Brain microvascular endothelial cell (primary cell): ENCODE data around the gene OR10P1.

Source experiments
- DNase-seq: peaks from one replicate; pipeline ENCODE4 v3.0.0-alpha.2; 2020
- H3K27ac ChIP-seq: fragments of 250-450 bp; sonication (Bioruptor Pico); 2 replicates; pipeline ENCODE4 v1.5.1; 2020; ENCODE audit warnings: mild to moderate bottlenecking, moderate library complexity
- H3K27me3 ChIP-seq: fragments of 250-450 bp; sonication (Bioruptor Pico); replicated peaks from 2 replicates; pipeline ENCODE4 v1.5.1; 2020; ENCODE audit warnings: mild to moderate bottlenecking
- H3K36me3 ChIP-seq: fragments of 250-450 bp; sonication (Bioruptor Pico); replicated peaks from 2 replicates; pipeline ENCODE4 v1.5.1; 2020; ENCODE audit warnings: mild to moderate bottlenecking
- H3K4me3 ChIP-seq: 2 replicates; pipeline ENCODE4 v1.5.1; 2011; ENCODE audit warnings: low read depth, mild to moderate bottlenecking, control low read depth, low read length, moderate library complexity
- in situ Hi-C: cut with HindIII; loops from 2 replicates; pipeline ENCODE4 v1.10.0; 2017; ENCODE audit warnings: low sequenced_read_pairs, low pct_ligation_motif_present
- TF ChIP-seq, protein P1 (sequence below): IDR thresholded peaks from 2 replicates; pipeline ENCODE4 v1.5.1; 2011; ENCODE audit warnings: low read depth, mild to moderate bottlenecking, moderate library complexity, low read length, control low read depth, inconsistent platforms; ENCODE audit errors: missing control alignments

The OR10P1 gene

DNA sequence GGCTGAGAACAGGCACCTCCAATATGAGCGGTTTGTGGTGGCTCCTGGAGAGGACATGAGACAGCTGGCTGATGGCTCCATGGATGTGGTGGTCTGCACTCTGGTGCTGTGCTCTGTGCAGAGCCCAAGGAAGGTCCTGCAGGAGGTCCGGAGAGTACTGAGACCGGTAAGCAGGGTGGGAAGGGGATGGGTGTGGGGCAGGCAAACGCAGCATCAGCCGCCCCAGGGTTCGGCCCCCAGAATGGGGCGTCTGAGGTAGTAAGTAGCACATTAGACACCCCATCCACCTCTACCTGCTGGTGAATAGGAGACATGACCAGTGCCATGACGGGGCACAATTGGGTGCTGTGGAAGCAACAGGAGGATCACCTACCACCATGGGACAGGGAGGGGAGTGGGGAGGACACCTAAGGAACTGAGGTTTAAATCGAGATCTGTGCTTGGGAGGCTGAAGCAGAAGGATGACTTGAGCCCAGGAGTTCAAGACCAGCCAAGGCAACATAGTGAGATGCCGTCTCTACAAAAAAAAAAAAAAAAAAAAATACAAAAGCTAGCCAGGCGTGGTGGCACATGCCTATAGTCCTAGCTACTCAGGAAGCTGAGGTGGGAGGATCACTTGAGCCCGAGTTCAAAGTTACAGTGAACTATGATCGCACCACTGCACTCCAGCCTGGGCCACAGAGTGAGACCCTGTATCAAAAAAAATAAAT lies 45.5 kb downstream of the OR10P1 start:
- no peak for DNase-seq
- Histone ChIP-seq H3K27me3 (no peaks in the 10 kb centered on the region), H3K36me3 (no peaks in the 10 kb centered on the region), H3K27ac (no peak overlapping the region), H3K4me3 (no peak overlapping the region)
- in situ Hi-C loops = no loop called here
- TF ChIP-seq, protein P1, sequence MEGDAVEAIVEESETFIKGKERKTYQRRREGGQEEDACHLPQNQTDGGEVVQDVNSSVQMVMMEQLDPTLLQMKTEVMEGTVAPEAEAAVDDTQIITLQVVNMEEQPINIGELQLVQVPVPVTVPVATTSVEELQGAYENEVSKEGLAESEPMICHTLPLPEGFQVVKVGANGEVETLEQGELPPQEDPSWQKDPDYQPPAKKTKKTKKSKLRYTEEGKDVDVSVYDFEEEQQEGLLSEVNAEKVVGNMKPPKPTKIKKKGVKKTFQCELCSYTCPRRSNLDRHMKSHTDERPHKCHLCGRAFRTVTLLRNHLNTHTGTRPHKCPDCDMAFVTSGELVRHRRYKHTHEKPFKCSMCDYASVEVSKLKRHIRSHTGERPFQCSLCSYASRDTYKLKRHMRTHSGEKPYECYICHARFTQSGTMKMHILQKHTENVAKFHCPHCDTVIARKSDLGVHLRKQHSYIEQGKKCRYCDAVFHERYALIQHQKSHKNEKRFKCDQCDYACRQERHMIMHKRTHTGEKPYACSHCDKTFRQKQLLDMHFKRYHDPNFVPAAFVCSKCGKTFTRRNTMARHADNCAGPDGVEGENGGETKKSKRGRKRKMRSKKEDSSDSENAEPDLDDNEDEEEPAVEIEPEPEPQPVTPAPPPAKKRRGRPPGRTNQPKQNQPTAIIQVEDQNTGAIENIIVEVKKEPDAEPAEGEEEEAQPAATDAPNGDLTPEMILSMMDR = no peak

DNA sequence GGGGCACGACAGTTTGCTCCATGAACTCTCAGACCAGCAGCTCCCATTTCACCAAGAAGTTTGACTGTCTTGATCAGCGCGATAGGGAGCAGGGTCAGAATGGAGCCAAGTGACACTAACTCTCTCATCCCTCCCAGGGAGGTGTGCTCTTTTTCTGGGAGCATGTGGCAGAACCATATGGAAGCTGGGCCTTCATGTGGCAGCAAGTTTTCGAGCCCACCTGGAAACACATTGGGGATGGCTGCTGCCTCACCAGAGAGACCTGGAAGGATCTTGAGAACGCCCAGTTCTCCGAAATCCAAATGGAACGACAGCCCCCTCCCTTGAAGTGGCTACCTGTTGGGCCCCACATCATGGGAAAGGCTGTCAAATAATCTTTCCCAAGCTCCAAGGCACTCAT lies 47.0 kb downstream of the OR10P1 start:
- no peak for DNase-seq
- H3K27ac ChIP-seq = no peak overlapping the region
- TF ChIP-seq, protein P1 = no peak
- H3K27me3 ChIP-seq = no peaks in the 10 kb centered on the region
- H3K36me3 ChIP-seq = no peaks in the 10 kb centered on the region
- H3K4me3 ChIP-seq = no peak overlapping the region
- in situ Hi-C loops = no loop called here

DNA sequence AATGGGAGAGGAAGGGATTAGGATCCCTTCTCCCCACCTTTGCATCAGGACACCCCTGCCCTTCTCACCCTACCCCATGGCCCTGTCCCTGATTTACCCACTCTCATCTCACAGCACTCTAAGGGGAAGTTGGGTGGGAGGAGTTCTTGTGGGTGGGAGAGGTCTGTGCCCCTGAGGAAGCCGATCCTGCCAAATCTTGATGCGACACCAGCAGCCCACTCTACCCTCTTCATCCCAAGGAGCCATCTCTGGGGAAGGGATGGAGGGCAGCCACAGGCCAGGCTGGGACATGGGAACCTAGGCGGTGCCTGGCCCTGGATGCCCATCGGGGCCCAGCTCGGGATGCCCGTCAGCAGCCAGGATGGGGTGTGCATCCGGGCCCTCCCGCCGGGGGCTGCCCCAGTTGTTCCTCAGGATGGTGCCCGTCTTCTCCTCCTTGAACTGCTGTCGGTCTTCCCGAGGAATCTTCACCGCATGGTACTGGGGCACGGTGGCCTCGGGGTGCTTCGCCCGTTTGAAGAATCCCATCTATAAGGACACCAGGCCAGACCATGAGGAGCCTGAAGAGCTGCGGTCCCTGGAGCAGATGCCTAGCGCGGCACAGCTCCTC lies 48.2 kb downstream of the OR10P1 start:
- no peaks in the 10 kb centered on the region for H3K36me3 ChIP-seq
- no peak for DNase-seq
- TF ChIP-seq, protein P1 = no peak
- no peaks in the 10 kb centered on the region for H3K27me3 ChIP-seq
- in situ Hi-C loops = no loop called here
- no peak overlapping the region for H3K27ac ChIP-seq
- H3K4me3 ChIP-seq = no peak overlapping the region

DNA sequence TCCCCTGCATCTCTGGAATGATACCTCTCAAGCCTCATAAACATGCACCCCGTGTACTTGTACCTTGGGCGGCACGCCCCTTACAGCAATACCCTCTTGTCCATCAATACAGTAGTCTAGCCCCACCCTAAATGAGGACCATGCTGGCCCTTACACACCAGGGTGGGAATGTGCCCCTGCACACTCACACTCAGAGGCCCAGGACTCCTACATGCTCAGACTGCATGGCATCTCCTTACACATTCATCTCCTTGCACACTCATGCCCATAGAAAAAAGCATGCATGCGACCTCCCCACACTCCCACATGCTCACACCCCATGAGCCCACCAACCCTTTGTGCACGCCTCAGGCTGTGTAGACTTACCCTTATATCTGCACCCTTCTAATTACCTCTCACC lies 49.0 kb downstream of the OR10P1 start:
- Histone ChIP-seq H3K27ac (no peak overlapping the region), H3K4me3 (no peak overlapping the region), H3K36me3 (no peaks in the 10 kb centered on the region), H3K27me3 (no peaks in the 10 kb centered on the region)
- DNase-seq = no peak
- in situ Hi-C loops = no loop called here
- TF ChIP-seq, protein P1 = no peak

DNA sequence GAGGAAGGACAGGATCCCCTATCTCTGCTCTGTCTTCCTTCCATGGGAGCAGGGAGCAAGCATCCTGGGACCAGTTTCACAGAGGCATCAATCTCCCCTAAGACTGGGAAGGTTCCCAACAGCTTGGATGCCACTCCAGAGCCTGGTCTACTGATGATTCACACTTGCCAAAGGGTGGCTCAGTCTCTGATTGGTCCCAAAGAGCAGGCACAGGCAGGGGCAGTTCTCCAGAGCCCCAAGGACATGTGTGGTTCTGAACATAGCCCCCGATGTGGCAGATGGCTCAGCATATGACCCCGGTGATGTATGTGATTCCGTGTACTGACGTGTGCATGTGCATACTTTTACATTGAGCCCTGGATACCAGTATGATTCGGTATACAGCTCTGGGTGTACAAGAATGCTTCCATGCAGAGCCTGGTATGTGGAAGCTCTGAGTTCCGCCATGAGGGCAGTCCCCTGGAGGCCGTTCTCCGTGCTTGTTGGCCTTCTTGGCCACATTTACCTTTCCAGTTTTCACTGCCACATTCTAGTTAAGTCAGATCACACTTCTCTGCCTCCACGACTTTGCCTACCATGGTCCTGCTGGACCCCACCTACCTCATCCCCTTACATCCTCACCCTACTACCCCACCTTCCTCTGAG lies 49.8 kb downstream of the OR10P1 start:
- no peak overlapping the region for H3K4me3 ChIP-seq
- in situ Hi-C loops = no loop called here
- no peak for DNase-seq
- H3K27me3 ChIP-seq = no peaks in the 10 kb centered on the region
- no peaks in the 10 kb centered on the region for H3K36me3 ChIP-seq
- TF ChIP-seq, protein P1 = no peak
- H3K27ac ChIP-seq = no peak overlapping the region
